AG10803 (cell line): ENCODE results near the gene ZBTB24.

ENCODE experiments used
- DNase-seq: peaks from one replicate; pipeline ENCODE4 v3.0.0; 2010; ENCODE audit warnings: low read depth
- H3K4me3 ChIP-seq: 2 replicates; pipeline ENCODE4 v1.5.1; 2011; ENCODE audit warnings: mild to moderate bottlenecking, low read length, control low read depth
- CTCF ChIP-seq: conservative IDR thresholded peaks from 2 replicates; pipeline ENCODE4 v1.5.1; 2011; ENCODE audit warnings: mild to moderate bottlenecking, low read length, control low read depth, inconsistent platforms

The ZBTB24 gene

DNA sequence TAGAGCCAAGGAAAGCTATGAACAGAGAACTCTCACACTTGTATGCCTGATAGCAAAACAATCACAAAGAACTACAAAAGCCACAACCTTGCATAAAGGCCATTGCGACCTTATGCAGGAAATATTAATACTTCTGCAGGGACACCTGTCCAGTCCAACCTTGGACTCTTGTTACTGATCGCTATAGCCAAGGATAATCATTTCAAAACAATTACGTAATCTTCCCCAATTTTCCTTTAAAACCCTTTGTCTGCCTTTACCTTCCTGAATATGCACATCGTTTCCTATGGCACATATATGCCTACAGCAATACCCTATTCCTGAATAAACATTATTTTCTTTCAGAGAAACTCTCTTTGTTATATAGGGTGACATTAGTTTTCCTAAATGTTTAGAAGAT is 65.4 kb downstream of the ZBTB24 start:
- no peak overlapping the region for H3K4me3 ChIP-seq
- TF ChIP-seq CTCF: no peak
- no peak for DNase-seq
